Breast epithelium (tissue), 3 donors: ENCODE data around the gene CHRNB2.

ENCODE experiments used
- POLR2A ChIP-seq: fragments of 450-650 bp; IDR thresholded peaks from one replicate; pipeline ENCODE4 v1.6.1; 2016; ENCODE audit warnings: antibody characterized with exemption, mild to moderate bottlenecking, moderate library complexity
- TF ChIP-seq, protein P1 (sequence below), 3 donors: fragments of 450-650 bp; IDR thresholded peaks; one replicate each; pipeline ENCODE4 v1.5.1; 2016 to 2017; ENCODE audit warnings: antibody characterized with exemption in 3 of 3, mild to moderate bottlenecking in 3 of 3, moderate library complexity in 3 of 3

DNA sequence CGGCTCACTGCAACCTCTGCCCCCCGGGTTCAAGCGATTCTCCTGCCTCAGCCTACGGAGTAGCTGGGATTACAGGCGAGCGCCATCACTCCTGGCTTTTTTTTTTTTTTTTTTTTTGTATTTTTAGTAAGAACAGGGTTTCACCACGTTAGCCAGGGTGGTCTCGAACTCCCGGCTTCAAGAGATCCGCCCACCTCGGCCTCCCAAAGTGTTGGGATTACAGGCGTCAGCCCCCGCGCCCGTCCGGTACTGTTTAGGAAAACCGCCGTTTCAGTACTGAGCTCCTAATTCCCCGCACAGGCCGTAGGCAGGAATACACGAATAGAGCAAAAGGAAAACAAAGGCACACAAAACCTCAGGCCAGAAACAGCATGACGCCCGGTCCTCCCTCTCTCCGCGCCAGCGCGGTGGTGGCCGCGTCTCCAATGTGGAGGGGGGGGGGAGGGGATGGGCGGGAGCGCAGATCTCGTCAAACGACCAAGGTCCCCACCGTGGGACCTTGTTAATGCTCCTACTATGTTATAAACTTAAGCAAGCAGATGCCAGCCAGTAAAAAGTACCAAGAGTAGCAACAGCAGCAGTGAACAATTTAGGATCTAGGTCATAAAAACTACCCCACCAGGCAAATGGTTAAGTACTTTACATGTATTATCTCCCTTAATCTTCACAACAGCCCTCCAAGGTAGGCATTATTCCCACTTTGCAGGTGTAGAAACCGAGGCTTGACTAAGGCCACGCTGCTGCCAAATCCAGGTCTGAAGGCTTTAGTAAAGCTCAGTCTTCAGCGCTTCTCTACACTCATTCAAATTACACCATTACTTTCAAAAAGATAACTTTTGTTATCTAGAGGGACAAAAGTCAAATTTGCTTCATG, 41.1 kb downstream of the CHRNB2 start:
- TF ChIP-seq, protein P1, sequence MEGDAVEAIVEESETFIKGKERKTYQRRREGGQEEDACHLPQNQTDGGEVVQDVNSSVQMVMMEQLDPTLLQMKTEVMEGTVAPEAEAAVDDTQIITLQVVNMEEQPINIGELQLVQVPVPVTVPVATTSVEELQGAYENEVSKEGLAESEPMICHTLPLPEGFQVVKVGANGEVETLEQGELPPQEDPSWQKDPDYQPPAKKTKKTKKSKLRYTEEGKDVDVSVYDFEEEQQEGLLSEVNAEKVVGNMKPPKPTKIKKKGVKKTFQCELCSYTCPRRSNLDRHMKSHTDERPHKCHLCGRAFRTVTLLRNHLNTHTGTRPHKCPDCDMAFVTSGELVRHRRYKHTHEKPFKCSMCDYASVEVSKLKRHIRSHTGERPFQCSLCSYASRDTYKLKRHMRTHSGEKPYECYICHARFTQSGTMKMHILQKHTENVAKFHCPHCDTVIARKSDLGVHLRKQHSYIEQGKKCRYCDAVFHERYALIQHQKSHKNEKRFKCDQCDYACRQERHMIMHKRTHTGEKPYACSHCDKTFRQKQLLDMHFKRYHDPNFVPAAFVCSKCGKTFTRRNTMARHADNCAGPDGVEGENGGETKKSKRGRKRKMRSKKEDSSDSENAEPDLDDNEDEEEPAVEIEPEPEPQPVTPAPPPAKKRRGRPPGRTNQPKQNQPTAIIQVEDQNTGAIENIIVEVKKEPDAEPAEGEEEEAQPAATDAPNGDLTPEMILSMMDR (IDR thresholded peaks at IDR 0.05): no peak
- TF ChIP-seq POLR2A: no peak
